H1 (cell line): ENCODE data around the gene CAPN10. TPM values are rescaled to one million over a fixed set of nuclear protein-coding genes. Genes with fewer than 3 reads are reported as not detected.

Experiments used
- CTCF ChIA-PET: fragments of 300-600 bp; sonication (Branson Sonifier 250); formaldehyde crosslinking; loops from one replicate; lab custom pipeline; 2021; ENCODE audit not compliant: partially characterized antibody; lab: Charles Lee
- POLR2A ChIA-PET: fragments of 300-600 bp; sonication (Branson Sonifier 250); formaldehyde crosslinking; loops from one replicate; lab custom pipeline; 2021; ENCODE audit warnings: inconsistent platforms; ENCODE audit not compliant: partially characterized antibody; lab: Charles Lee
- DNase-seq, 2 experiments: peaks; one replicate each; pipeline versions ENCODE4 v3.0.0 to v3.0.0-alpha.2; 2010 to 2022; ENCODE audit warnings: low spot score in 2 of 2, low read depth in 1 of 2, mixed read lengths in 1 of 2
- FAIRE-seq: peaks from 2 replicates; lab custom pipeline; 2011; peaks lifted over from hg19 to GRCh38; lab: Jason Lieb, UNC
- H2AFZ ChIP-seq: 2 replicates; pipeline ENCODE4 v1.8.1; 2012; ENCODE audit warnings: low read length, inconsistent platforms
- H2AK5ac ChIP-seq: 2 replicates; pipeline ENCODE4 v1.6.1; 2013; ENCODE audit warnings: low read depth, low read length
- H2BK120ac ChIP-seq: replicated peaks from 2 replicates; pipeline ENCODE3; 2013; ENCODE audit warnings: low read depth, low read length, inconsistent platforms
- H2BK12ac ChIP-seq: 2 replicates; pipeline ENCODE4 v1.6.1; 2013; ENCODE audit warnings: low read depth, low read length
- H2BK15ac ChIP-seq: 2 replicates; pipeline ENCODE4 v1.6.1; 2013; ENCODE audit warnings: low read length
- H2BK20ac ChIP-seq: 2 replicates; pipeline ENCODE4 v1.6.1; 2013; ENCODE audit warnings: low read length
- H2BK5ac ChIP-seq: 2 replicates; pipeline ENCODE4 v1.6.1; 2013; ENCODE audit warnings: low read depth, low read length
- H3K14ac ChIP-seq: 2 replicates; pipeline ENCODE4 v1.6.1; 2013; ENCODE audit warnings: inconsistent platforms; ENCODE audit not compliant: insufficient read length
- H3K18ac ChIP-seq: 2 replicates; pipeline ENCODE4 v1.6.1; 2013; ENCODE audit warnings: low read length; ENCODE audit errors: extremely low read depth
- H3K23ac ChIP-seq: 2 replicates; pipeline ENCODE4 v1.6.1; 2013; ENCODE audit warnings: inconsistent platforms; ENCODE audit not compliant: insufficient read length
- H3K23me2 ChIP-seq: 2 replicates; pipeline ENCODE4 v1.6.1; 2013; ENCODE audit warnings: low read depth, low read length
- H3K27ac ChIP-seq: 2 replicates; pipeline ENCODE4 v1.6.1; 2011; ENCODE audit warnings: low read depth, low read length, inconsistent platforms
- H3K27me3 ChIP-seq, 4 experiments: replicated peaks in 1 of 4; 1 replicate in 1 of 4; 2 replicates in 3 of 4; pipeline versions ENCODE4 v1.6.1 to v1.8.1; 2011 to 2013; ENCODE audit warnings: low read length in 3 of 4, mild to moderate bottlenecking in 3 of 4, inconsistent platforms in 2 of 4, mixed read lengths in 2 of 4, moderate library complexity in 1 of 4; ENCODE audit not compliant: control insufficient read depth in 3 of 4, insufficient read depth in 3 of 4; ENCODE audit errors: extremely low read depth in 1 of 4
- H3K36me3 ChIP-seq, 4 experiments: 2 replicates each; pipeline versions ENCODE4 v1.6.1 to v1.8.1; 2011 to 2013; ENCODE audit warnings: mild to moderate bottlenecking in 4 of 4, low read length in 3 of 4, moderate library complexity in 2 of 4, control low read depth in 1 of 4, inconsistent platforms in 1 of 4; ENCODE audit not compliant: insufficient read depth in 4 of 4, control insufficient read depth in 2 of 4
- H3K4ac ChIP-seq: replicated peaks from 2 replicates; pipeline ENCODE3; 2013; ENCODE audit warnings: low read length, low read depth, mixed read lengths, inconsistent platforms; ENCODE audit not compliant: insufficient read length
- H3K4me1 ChIP-seq, 4 experiments: replicated peaks in 1 of 4; 1 replicate in 1 of 4; 2 replicates in 3 of 4; pipeline versions ENCODE4 v1.6.1 to v1.8.1; 2011 to 2013; ENCODE audit warnings: low read length in 3 of 4, inconsistent platforms in 2 of 4, mixed read lengths in 1 of 4; ENCODE audit not compliant: insufficient read depth in 4 of 4, control insufficient read depth in 3 of 4
- H3K4me2 ChIP-seq, 2 experiments: 2 replicates each; pipeline versions ENCODE4 v1.6.1 to v1.8.1; 2011 to 2013; ENCODE audit warnings: low read depth in 2 of 2, low read length in 2 of 2, control low read depth in 1 of 2, inconsistent platforms in 1 of 2, mild to moderate bottlenecking in 1 of 2; ENCODE audit not compliant: insufficient read depth in 1 of 2
- H3K4me3 ChIP-seq, 4 experiments: fragments of 200-600, 300-600 bp in 1 of 4; sonication (generic), shearing (Covaris generic), sonication (Bioruptor Twin) in 1 of 4; 2 replicates each; pipeline versions ENCODE4 v1.5.1 to v1.8.1; 2011 to 2016; ENCODE audit warnings: low read length in 4 of 4, low read depth in 3 of 4, control low read depth in 2 of 4, inconsistent platforms in 2 of 4, mild to moderate bottlenecking in 2 of 4, mixed read lengths in 1 of 4, moderate library complexity in 1 of 4; ENCODE audit not compliant: insufficient read depth in 2 of 4; ENCODE audit errors: extremely low read depth in 1 of 4
- H3K56ac ChIP-seq: replicated peaks from 2 replicates; pipeline ENCODE3; 2013; ENCODE audit warnings: low read depth, mild to moderate bottlenecking, mixed read lengths, low read length, inconsistent platforms; ENCODE audit not compliant: insufficient read length
- H3K79me1 ChIP-seq: 2 replicates; pipeline ENCODE4 v1.6.1; 2013; ENCODE audit warnings: low read depth, low read length, control low read depth
- H3K79me2 ChIP-seq, 2 experiments: 2 replicates each; pipeline versions ENCODE4 v1.6.1 to v1.8.1; 2012 to 2013; ENCODE audit warnings: low read length in 2 of 2, mild to moderate bottlenecking in 2 of 2, inconsistent platforms in 1 of 2; ENCODE audit not compliant: insufficient read depth in 2 of 2, control insufficient read depth in 1 of 2
- H3K9ac ChIP-seq, 4 experiments: replicated peaks in 1 of 4; 1 replicate in 1 of 4; 2 replicates in 3 of 4; pipeline versions ENCODE4 v1.6.1 to v1.8.1; 2011 to 2013; ENCODE audit warnings: low read depth in 3 of 4, low read length in 3 of 4, control low read depth in 2 of 4, mild to moderate bottlenecking in 2 of 4, moderate library complexity in 2 of 4, inconsistent platforms in 1 of 4; ENCODE audit errors: extremely low read depth in 1 of 4
- H3K9me3 ChIP-seq, 2 experiments: 2 replicates each; pipeline versions ENCODE4 v1.6.1 to v1.8.1; 2012 to 2013; ENCODE audit warnings: mild to moderate bottlenecking in 2 of 2, moderate library complexity in 2 of 2, control low read depth in 1 of 2, inconsistent platforms in 1 of 2, low read depth in 1 of 2, low read length in 1 of 2, mixed read lengths in 1 of 2; ENCODE audit not compliant: insufficient read depth in 2 of 2
- H4K20me1 ChIP-seq, 2 experiments: replicated peaks in 1 of 2; 2 replicates each; pipeline versions ENCODE3 to v1.8.1; 2011 to 2013; ENCODE audit warnings: inconsistent platforms in 2 of 2, low read length in 2 of 2, mild to moderate bottlenecking in 1 of 2; ENCODE audit not compliant: insufficient read depth in 2 of 2, control insufficient read depth in 1 of 2
- H4K5ac ChIP-seq: 2 replicates; pipeline ENCODE4 v1.6.1; 2013; ENCODE audit warnings: low read length, low read depth, mixed read lengths, inconsistent platforms; ENCODE audit not compliant: insufficient read length
- H4K8ac ChIP-seq: 2 replicates; pipeline ENCODE4 v1.8.0; 2013; ENCODE audit warnings: mild to moderate bottlenecking, moderate library complexity, low read length, inconsistent platforms; ENCODE audit not compliant: insufficient read depth; ENCODE audit errors: extremely low read depth
- H4K91ac ChIP-seq: replicated peaks from 2 replicates; pipeline ENCODE3; 2013; ENCODE audit warnings: low read length, mixed read lengths, inconsistent platforms; ENCODE audit not compliant: insufficient read length
- CBX5 ChIP-seq: fragments of 300-800, 300-1000 bp; sonication (generic); IDR thresholded peaks from 2 replicates; pipeline ENCODE4 v1.7.1; 2016; ENCODE audit warnings: antibody characterized with exemption, low read length, low read depth
- CHD2 ChIP-seq: IDR thresholded peaks from 2 replicates; pipeline ENCODE4 v1.6.1; 2012; ENCODE audit warnings: low read length, improper control_type of control experiment
- FOSL1 ChIP-seq: IDR thresholded peaks from 2 replicates; pipeline ENCODE4 v1.6.1; 2011; ENCODE audit warnings: mild to moderate bottlenecking, low read depth, low read length, moderate library complexity; ENCODE audit not compliant: insufficient read depth
- SP4 ChIP-seq: IDR thresholded peaks from 2 replicates; pipeline ENCODE4 v1.6.1; 2012; ENCODE audit warnings: low read length, inconsistent platforms
- SRF ChIP-seq: IDR thresholded peaks from 2 replicates; pipeline ENCODE4 v1.6.1; 2011; ENCODE audit warnings: mild to moderate bottlenecking, low read depth, low read length, moderate library complexity
- TCF12 ChIP-seq: IDR thresholded peaks from 2 replicates; pipeline ENCODE4 v1.6.1; 2011; ENCODE audit warnings: low read depth, mild to moderate bottlenecking, low read length
- TEAD4 ChIP-seq: IDR thresholded peaks from 2 replicates; pipeline ENCODE4 v1.6.1; 2012; ENCODE audit warnings: low read depth, low read length, inconsistent platforms, mixed read lengths
- WGBS, 2 experiments: shearing (Covaris generic) in 1 of 2; methylation state at CpG; one replicate each; pipeline versions ENCODE4 v1.1.6 to v1.1.7; 2013 to 2015; ENCODE audit warnings: low lambda C conversion rate in 2 of 2, mixed read lengths in 2 of 2, inconsistent platforms in 1 of 2, low coverage in 1 of 2, missing lambda C conversion rate in 1 of 2; ENCODE audit not compliant: insufficient replicate concordance in 2 of 2, insufficient coverage in 1 of 2, insufficient read length in 1 of 2; ENCODE audit errors: extremely low coverage in 1 of 2, missing lambda C conversion rate in 1 of 2; 5-methylcytosine and 5-hydroxymethylcytosine counted together
- polyA plus RNA-seq, 7 experiments: library from polyadenylated mRNA; depleted of rRNA in 3 of 7; stranded (reverse) in 5 of 7; unstranded in 2 of 7; fragments of >200 nt in 5 of 7; fragments of 200-250 nt in 2 of 7; gene quantifications; 1 replicate in 5 of 7; 2 replicates in 1 of 7; 4 replicates in 1 of 7; pipeline versions ENCODE4 v1.2.1 to v1.2.3, GENCODE V29; 2011 to 2013; ENCODE audit warnings: missing spikeins in 2 of 7, mixed read lengths in 2 of 7
- total RNA-seq: library from RNA; stranded (reverse); fragmentation: NEBNext Ultra II Directional; extraction: Animal tissue kit (Norgen Biotek cat#: 25700); gene quantifications from 2 replicates; pipeline ENCODE4 v1.2.1, GENCODE V29; 2021

CAPN10 gene
- total and polyA plus RNA-seq, 2 of the 8 experiments (the other 6 are each of a cell fraction or from before 2014, with no cell fraction given): 30.7 to 39.8 TPM

GRCh38 chr2:240648155-240648649 lies 61.7 kb downstream of the CAPN10 start:
- Histone ChIP-seq H3K36me3 (no peaks in the 10 kb centered on the region), H2AK5ac (no peak overlapping the region), H2BK5ac (no peak overlapping the region), H2BK20ac (no peak overlapping the region), H3K56ac (no peak overlapping the region), H3K18ac (no peak overlapping the region; the same call in 1 of the 2 replicates), H3K9me3 (no peaks in the 10 kb centered on the region), H3K14ac (no peak overlapping the region), H4K20me1 (no peaks in the 10 kb centered on the region), H3K27ac (no peak overlapping the region), H3K27me3 (peaks cover 0 to 4% (median 2%) of the 10 kb centered on the region in 4 experiments; a peak in 3 of 7 replicates), H3K9ac (peak overlapping the region in 1 of 4 experiments; percentile 51; a peak in 1 of 7 replicates), H4K5ac (no peak overlapping the region), H3K23me2 (no peaks in the 10 kb centered on the region), H3K4me3 (no peak overlapping the region), H3K4me2 (no peak overlapping the region), H2AFZ (0 out of 2 replicates have a peak overlapping the region, but pooled peaks have one; percentile 55), H3K4me1 (peaks cover 0 to 10% (median 6%) of the 10 kb centered on the region in 4 experiments; a peak in 5 of 7 replicates), H3K23ac (no peak overlapping the region), H3K79me2 (no peaks in the 10 kb centered on the region), H4K91ac (no peak overlapping the region), H2BK120ac (no peak overlapping the region), H3K4ac (no peak overlapping the region), H3K79me1 (no peaks in the 10 kb centered on the region), H4K8ac (no peak overlapping the region), H2BK15ac (no peak overlapping the region), H2BK12ac (no peak overlapping the region)
- WGBS, 2 experiments: 88% methylated on average over 6 of the region's 6 CpGs; no CpG with 5 or more reads in 1 of the 2 experiments
- POLR2A ChIA-PET: no interaction called here
- no peak for FAIRE-seq
- CTCF ChIA-PET: interaction anchor here (0.9 to 1.5 kb wide), 3 partner anchors 8 to 1230 kb away, joined by 3 to 4 read pairs (median 3); no protein-coding TSS in a partner anchor
- no peak for DNase-seq
- no peak for TF ChIP-seq SP4
- TF ChIP-seq TCF12: no peak
- no peak for TF ChIP-seq CBX5
- no peak for TF ChIP-seq FOSL1
- TF ChIP-seq SRF: no peak
- TF ChIP-seq TEAD4: no peak
- no peak for TF ChIP-seq CHD2
